HG03442 (cell line): ENCODE results near the gene MMEL1.
"Not testable (repeated sequence)": the region's sequence is repeated elsewhere in the genome, so short reads cannot be mapped to it uniquely, and the experiment has no call there.

Source experiments
- ATAC-seq: cut with Tn5 transposase; IDR thresholded peaks from one replicate; pipeline ENCODE4 v1.9.1; 2021; ENCODE audit warnings: mild to moderate bottlenecking, moderate library complexity; ENCODE audit not compliant: unreplicated experiment

Gene MMEL1

DNA sequence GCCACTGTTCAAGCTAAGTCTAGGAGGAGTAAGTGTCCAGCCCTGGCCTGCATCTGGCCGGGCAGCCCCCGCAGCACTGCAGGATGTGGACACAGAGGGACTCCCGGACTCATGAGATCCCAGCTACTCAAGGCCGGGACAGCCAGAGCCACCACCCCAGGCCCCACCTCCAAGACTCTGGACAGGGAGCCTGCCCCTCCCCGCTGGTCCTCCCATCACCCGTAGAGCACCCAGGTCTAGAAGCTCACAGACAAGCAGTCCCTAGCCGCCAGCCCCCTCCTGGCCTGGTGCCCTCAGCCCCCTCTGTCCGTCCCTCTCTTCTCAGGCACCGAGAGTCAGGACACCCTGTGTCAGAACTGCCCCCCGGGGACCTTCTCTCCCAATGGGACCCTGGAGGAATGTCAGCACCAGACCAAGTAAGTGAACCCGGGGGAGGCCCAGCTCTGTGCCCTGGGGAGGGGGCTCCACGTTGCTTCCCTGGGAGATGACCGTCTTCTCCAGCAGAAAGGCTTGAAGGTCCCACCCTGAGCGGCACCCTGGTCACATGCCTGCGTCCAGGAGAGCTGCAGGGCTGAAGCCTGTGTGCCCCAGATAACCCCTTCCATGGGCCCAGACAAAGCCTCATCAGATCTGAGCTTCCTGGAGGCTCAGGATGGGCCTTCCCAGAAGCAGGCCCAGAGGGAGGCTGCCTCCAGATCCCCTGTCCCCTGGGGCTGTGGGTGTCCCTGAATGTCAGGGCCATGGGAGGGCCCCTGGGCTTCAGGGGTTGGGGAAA, 72.3 kb downstream of the MMEL1 start:
- no peak for ATAC-seq

- no peak for ATAC-seq
Measured at GRCh38 chr1:2559509-2560298, 73.1 kb downstream of the MMEL1 start.

GRCh38 chr1:2558861-2559260, 74.0 kb downstream of the MMEL1 start:
- no peak for ATAC-seq

DNA sequence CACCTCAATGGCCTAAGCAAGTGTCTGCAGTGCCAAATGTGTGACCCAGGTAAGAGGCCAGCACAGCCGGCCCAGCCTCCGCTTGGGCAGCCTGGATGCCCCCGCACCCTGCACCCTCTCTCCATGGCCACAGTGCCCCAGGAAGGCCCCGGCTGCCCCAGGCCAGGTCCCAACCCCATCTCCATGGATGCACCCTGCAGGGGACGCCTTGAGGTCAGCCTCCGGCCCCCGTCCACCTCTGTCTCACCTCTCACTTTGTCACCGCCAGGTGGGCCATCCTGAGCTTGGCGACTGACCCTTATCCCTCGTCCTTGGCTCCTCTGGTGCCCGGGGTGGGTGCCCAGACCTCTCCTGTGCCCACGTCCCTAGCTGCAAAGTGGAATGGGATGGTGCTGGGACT, 74.4 kb downstream of the MMEL1 start:
- no peak for ATAC-seq

DNA sequence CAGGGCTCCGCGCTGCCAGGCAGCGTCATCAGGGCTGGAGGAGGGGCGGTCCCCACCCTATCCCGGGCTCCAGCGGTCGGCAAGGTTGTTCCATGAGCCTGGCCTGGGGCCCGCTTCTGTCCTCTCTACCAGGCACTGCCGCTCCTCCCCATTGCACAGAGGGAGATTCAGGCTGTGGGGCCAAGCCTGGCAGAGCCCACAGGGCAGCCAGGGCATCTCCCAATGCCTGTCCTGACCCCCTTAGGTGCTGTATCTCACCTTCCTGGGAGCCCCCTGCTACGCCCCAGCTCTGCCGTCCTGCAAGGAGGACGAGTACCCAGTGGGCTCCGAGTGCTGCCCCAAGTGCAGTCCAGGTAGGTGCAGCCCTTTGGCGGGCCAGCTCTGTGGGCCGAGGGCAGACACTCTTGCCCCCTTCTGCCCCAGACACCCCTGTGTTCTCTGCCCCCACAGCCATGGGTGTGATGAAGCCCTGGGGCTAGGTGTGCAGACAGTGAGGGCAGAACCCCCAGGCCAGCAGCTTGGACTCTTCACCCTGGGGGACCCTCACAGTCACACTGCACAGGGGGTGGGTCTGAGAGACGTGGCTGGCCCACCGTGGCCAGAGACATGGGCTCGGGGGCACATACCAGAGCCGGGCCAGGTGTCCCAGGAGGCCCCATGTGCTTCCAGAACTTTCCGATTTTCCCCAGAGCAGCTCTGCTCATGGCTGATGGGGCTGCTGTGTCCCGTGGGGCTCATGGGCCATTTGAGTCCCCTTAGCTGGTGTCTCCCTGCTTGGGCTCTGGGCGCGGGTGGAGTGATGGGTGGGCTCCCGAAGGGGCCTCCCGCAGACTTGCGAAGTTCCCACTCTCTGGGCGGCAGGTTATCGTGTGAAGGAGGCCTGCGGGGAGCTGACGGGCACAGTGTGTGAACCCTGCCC, 75.1 kb downstream of the MMEL1 start:
- no peak for ATAC-seq

- no peak for ATAC-seq
Measured at GRCh38 chr1:2556678-2557481, 75.9 kb downstream of the MMEL1 start.

DNA sequence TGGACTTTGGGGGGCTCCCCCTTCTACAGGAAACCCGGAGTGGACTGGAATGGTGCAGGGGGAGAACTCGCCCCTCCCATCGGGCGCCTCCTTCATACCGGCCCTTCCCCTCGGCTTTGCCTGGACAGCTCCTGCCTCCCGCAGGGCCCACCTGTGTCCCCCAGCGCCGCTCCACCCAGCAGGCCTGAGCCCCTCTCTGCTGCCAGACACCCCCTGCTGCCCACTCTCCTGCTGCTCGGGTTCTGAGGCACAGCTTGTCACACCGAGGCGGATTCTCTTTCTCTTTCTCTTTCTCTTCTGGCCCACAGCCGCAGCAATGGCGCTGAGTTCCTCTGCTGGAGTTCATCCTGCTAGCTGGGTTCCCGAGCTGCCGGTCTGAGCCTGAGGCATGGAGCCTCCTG, 76.5 kb downstream of the MMEL1 start, which contains the start of gene TNFRSF14:
Gene TNFRSF14, plus strand, starts transcription at position 95 of the 401 bp plus-strand sequence. Its CDS starts 294 bp downstream, at position 389.
- no peak for ATAC-seq

DNA sequence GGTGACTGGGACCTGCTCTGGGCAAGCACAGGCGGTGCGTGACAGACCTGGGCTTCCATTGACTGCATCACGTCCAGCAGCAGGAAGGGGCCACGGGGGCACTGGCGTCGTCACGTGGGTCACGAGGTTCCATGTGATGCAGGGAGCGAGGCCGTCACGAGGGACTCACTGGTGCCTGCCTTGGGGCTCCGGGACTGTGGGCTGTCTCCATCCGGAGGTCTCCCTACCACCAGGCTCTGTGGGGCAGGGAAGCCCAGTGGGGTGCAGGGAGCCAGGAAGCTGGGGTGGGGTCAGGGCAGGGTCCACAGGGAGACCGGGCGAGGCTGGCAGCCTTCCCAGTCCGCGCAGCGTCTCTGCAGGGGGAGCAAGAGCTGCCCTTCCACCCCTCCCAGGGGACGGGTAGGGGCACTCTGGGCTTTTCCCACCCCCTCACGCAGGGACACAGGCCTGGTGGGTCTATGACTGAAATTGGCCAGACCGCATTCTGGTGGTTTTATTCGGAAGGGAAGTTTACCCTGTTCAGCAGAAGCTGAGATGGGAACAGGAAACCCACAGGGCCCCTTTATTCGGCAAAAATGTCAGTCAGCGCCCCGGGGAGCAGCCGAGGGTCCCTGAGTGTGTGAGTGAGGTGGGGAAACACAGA, 77.1 kb downstream of the MMEL1 start:
- ATAC-seq = no peak

DNA sequence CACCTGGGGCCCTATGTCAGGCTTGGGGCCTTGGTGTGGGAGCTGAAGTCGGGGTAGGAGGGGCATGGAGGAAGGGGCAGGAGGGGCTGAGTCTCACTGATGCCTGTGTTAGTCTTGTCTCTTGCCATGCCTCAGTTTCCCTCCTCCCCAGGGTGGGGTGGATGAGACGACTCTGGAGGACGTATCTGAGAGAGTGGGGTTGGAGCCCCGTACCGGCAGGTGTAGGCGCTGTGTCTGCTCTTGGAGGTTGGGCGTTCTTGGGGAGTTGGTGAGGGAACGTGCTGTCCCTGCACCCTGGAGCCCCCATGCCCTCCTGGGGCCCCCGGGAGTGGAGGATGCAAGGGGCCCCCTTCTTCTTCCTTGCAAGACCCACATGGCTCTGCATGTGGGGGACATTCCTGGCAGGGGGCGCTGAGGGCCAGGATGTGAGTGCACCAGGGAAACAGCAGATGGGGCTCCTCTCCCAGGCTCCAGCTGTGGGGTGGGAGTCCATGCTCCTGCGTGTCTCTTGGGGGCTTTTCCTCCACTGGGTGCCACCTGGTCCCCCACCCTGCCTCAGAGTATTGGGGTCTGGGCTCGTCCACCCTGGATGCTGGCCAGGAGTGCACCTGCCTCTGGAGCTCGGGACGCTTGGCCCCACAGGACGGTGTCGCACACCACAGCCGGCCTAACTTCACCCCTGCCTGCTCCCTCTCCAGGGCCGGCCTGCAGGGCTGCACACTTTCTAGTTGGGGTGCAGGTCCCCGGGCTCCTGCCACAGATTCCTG, 78.0 kb downstream of the MMEL1 start:
- ATAC-seq = no peak

DNA sequence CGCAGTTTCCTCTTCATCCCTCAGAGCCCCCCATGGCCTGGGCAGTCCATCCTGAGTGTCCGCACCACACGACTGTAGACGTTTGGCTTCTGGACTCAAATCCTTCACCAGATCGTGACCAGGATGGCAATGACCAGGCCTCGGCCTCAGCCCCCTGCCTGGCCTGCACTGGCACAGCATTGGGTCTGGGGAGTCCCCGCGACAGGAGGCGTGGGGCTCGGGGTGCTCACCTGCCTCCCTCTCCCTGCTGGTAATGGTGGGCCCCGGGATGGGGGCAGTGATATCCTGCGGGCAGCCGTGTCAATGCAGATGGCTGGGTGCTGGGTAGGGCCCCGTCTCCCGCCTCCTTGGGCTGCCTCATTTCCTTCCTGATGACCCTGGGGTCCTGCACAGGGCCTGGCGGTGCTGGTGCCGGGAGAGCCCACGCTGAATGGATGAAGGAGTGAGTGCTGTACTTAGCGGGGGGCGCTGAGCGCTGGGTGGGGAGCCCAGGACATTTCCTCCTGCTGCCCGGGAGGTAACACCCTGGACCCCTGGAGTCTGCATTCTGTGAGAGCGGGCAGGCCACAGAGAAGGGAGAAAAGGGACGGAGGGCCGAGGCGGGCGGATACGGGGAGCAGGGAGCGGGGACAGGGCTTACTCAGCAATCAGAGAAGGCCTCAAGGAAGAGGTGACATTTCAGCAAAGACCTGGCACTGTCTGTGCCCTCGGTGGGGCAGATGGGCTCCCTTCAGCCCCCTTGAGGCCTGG, 78.8 kb downstream of the MMEL1 start:
- no peak for ATAC-seq

DNA sequence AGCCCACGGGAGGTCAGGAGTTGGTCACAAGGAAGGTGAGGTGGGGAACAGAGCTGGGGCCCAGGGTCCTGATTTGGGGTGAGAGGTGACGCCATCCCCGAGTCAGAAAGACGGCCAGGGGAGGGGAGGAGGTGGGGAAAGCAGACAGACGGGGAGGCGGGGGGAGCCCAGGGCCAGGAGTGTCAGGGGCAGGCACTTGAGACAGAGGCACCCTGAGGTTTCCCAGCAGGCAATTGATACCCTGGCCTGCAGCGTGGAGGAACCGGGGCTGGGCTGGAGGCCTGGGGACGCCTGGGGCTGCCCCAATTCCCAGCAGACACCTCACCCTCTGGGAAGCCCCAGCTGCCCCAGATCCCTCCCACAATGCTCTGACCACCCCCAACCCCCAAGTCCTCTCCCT, 79.7 kb downstream of the MMEL1 start:
- not testable (repeated sequence) for ATAC-seq

DNA sequence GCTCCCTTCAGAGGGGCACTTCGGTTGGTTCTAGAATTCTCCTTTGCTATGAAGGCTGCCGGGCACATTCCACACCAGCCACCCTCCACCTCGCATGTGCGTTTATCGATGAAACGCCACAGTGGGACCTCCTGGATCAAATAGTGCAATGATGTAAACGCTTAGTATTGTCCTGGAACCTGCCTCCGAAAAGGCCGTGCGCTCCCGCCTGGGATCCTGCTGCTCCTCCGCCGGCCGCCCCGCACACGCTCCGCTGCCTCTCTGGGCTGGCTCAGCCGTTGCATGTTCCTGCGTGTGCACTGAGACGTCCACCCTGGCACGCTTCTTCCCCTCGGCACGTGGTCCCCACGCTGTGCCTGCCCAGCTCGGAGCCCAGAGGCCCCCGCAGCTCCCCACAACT, 80.6 kb downstream of the MMEL1 start:
- no peak for ATAC-seq

DNA sequence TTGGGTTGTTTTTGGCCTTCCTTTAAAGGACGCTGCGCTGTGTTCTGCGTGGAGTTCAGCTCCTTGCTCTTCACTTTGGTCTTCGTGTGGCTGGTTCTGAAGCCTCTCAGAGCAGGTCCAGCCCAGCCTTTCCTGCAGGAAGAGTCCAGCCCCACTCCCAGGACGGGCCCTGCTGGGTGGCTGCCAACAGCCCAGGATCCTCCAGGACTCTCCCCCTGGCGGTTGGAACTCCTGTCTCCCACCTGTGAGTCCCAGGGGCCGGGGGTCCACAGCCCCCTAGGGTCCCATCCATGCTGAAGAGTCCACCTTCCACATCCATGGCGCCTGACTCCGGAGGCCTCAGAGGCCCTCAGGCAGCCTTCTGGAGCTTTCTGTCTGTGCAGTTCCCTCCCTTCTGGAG, 81.3 kb downstream of the MMEL1 start:
- not testable (repeated sequence) for ATAC-seq

DNA sequence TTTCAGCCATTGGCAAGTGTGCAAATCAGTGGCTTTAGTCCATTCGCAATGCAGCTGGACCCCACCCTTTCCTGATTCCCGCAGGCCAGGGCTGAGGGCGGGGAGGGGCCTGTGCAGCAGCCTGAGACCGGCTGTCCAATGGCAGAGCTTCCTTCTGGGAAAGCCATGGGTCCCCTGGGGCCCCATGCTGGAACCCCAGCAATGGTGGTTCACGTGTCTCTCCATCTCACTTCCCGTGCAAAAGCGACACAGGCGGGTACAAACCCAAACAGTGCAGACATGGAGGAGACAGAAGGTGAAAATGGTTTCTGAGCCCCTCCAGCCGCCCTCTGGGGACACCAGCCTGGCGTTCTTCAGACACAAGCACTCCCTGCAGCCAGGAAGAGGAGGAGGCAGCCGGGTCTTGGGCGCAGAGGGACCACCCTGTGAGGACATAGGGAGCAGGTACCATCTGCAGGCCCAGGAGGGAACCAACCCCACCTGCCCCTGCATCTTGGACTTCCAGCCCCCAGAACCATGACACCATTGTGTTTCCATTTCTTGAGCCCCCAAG, 82.4 kb downstream of the MMEL1 start:
- ATAC-seq = not testable (repeated sequence)

GRCh38 chr1:2549367-2550029, 83.3 kb downstream of the MMEL1 start:
- ATAC-seq = not testable (repeated sequence)

DNA sequence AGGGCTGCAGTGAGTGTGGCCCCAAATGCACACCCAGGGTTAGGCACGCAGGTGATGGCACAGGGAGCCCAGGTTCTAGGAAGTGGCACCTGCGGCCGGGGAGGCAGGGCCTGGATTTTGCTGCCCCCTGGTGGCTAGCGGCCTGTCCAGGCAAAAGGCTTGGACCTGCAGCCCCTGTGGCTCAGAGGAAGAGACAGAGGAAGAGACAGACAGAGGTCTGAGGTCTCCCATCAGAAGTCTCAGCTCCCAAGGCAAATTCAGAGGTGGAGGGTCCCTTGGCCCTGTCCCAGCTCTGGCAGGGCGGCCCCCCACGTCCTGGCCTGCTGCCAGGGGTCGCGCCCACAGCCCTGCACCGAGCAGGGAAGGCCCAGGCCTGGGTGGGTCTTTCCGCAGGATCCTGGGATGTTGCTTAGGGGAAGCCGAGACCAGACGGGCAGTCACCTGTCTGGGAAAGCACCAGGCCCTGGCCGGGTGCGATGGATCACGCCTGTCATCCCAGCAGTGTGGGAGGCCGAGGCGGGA, 84.7 kb downstream of the MMEL1 start:
- ATAC-seq = no peak
